HT1080 (cell line): ENCODE results near the gene MAMLD1. TPM values are rescaled to one million over a fixed set of nuclear protein-coding genes. Genes with fewer than 3 reads are reported as not detected.
"Not testable (repeated sequence)": the region's sequence is repeated elsewhere in the genome, so short reads cannot be mapped to it uniquely, and the experiment has no call there.

Source experiments
- DNase-seq: peaks from one replicate; pipeline ENCODE4 v3.0.0-alpha.2; 2015; ENCODE audit warnings: low read depth
- polyA plus RNA-seq, 2 experiments: library from polyadenylated mRNA; depleted of rRNA; stranded (reverse); fragments of >200 nt; gene quantifications; 2 replicates each; pipeline ENCODE4 v1.2.3, GENCODE V29; 2015
- total RNA-seq: library from RNA; depleted of rRNA; stranded (reverse); fragments of >200 nt; shearing (Covaris generic); gene quantifications from 2 replicates; pipeline ENCODE4 v1.2.3, GENCODE V29; 2014; rRNA removed

Gene MAMLD1
- total RNA-seq, result 1.7 and 3.0 TPM in 2 replicates
- 6.1 and 6.7 TPM in 2 replicates for polyA plus RNA-seq (2015; cell fraction: cytosol; rRNA removed)
- polyA plus RNA-seq (2015; cell fraction: nucleus; rRNA removed), result 8.1 and 8.8 TPM in 2 replicates

- DNase-seq, result peak; percentile 84
Observed at GRCh38 chrX:150362599-150363481, at the start of gene MAMLD1. Gene MAMLD1, plus strand, starts transcription at chrX:150363317. Its CDS starts 82,200 bp downstream, at chrX:150445517.

- DNase-seq, result no peak
Observed at GRCh38 chrX:150313514-150313913, 49.6 kb upstream of the MAMLD1 start.

- DNase-seq, result no peak
Observed at GRCh38 chrX:150314186-150314585, 48.9 kb upstream of the MAMLD1 start.

- DNase-seq, result no peak
Observed at GRCh38 chrX:150316564-150316963, 46.6 kb upstream of the MAMLD1 start.

- no peak for DNase-seq
Observed at GRCh38 chrX:150323020-150323419, 40.1 kb upstream of the MAMLD1 start.

GRCh38 chrX:150324035-150324728, 38.9 kb upstream of the MAMLD1 start:
- peak; percentile 86 for DNase-seq

GRCh38 chrX:150324919-150325318, 38.2 kb upstream of the MAMLD1 start:
- no peak for DNase-seq

- DNase-seq, result no peak
Observed at GRCh38 chrX:150326541-150327247, 36.4 kb upstream of the MAMLD1 start.

GRCh38 chrX:150329282-150329681, 33.8 kb upstream of the MAMLD1 start:
- DNase-seq, result no peak

- no peak for DNase-seq
Observed at GRCh38 chrX:150329868-150330267, 33.2 kb upstream of the MAMLD1 start.

GRCh38 chrX:150332023-150332422, 31.1 kb upstream of the MAMLD1 start:
- DNase-seq, result no peak

GRCh38 chrX:150334100-150334499, 29.0 kb upstream of the MAMLD1 start:
- no peak for DNase-seq

- DNase-seq, result no peak
Observed at GRCh38 chrX:150334981-150335380, 28.1 kb upstream of the MAMLD1 start.

- no peak for DNase-seq
Observed at GRCh38 chrX:150337026-150337425, 26.1 kb upstream of the MAMLD1 start.

- DNase-seq, result no peak
Observed at GRCh38 chrX:150337536-150337935, 25.6 kb upstream of the MAMLD1 start.

- no peak for DNase-seq
Observed at GRCh38 chrX:150338615-150339014, 24.5 kb upstream of the MAMLD1 start.

GRCh38 chrX:150339736-150340135, 23.4 kb upstream of the MAMLD1 start:
- DNase-seq, result no peak

- not testable (repeated sequence) for DNase-seq
Observed at GRCh38 chrX:150340326-150340725, 22.8 kb upstream of the MAMLD1 start.

- DNase-seq, result no peak
Observed at GRCh38 chrX:150347471-150347870, 15.6 kb upstream of the MAMLD1 start.

GRCh38 chrX:150348365-150348764, 14.8 kb upstream of the MAMLD1 start:
- no peak for DNase-seq

- DNase-seq, result peak; percentile 90
Observed at GRCh38 chrX:150352114-150352513, 11.0 kb upstream of the MAMLD1 start.

- DNase-seq, result peak; percentile 34
Observed at GRCh38 chrX:150352581-150352980, 10.5 kb upstream of the MAMLD1 start.
